Kidney glomerular epithelial cell (primary cell): ENCODE measurements around the gene ETV6.
"Not testable (repeated sequence)": the region's sequence is repeated elsewhere in the genome, so short reads cannot be mapped to it uniquely, and the experiment has no call there.

Experiments
- DNase-seq: peaks from one replicate; lab custom pipeline; 2025; lab: John Stamatoyannopoulos, UW

ETV6 gene

GRCh38 chr12:11669348-11669747 is 19.9 kb downstream of the ETV6 start:
- DNase-seq: no peak

GRCh38 chr12:11672256-11673191 is 23.1 kb downstream of the ETV6 start:
- no peak for DNase-seq

- DNase-seq: no peak
Measured at GRCh38 chr12:11673666-11674461, 24.4 kb downstream of the ETV6 start.

GRCh38 chr12:11674894-11675390 is 25.5 kb downstream of the ETV6 start:
- DNase-seq: no peak

- DNase-seq: peak; percentile 64
Measured at GRCh38 chr12:11676052-11676451, 26.6 kb downstream of the ETV6 start.

- no peak for DNase-seq
Measured at GRCh38 chr12:11677093-11677492, 27.6 kb downstream of the ETV6 start.

- no peak for DNase-seq
Measured at GRCh38 chr12:11677752-11678151, 28.3 kb downstream of the ETV6 start.

GRCh38 chr12:11678781-11679180 is 29.3 kb downstream of the ETV6 start:
- no peak for DNase-seq

- DNase-seq: no peak
Measured at GRCh38 chr12:11681207-11681606, 31.7 kb downstream of the ETV6 start.

- not testable (repeated sequence) for DNase-seq
Measured at GRCh38 chr12:11681695-11682094, 32.2 kb downstream of the ETV6 start.

GRCh38 chr12:11684393-11684792 is 34.9 kb downstream of the ETV6 start:
- no peak for DNase-seq

GRCh38 chr12:11684811-11685210 is 35.3 kb downstream of the ETV6 start:
- DNase-seq: no peak

GRCh38 chr12:11685316-11685715 is 35.8 kb downstream of the ETV6 start:
- no peak for DNase-seq

GRCh38 chr12:11685716-11686115 is 36.2 kb downstream of the ETV6 start:
- no peak for DNase-seq

GRCh38 chr12:11686120-11686519 is 36.6 kb downstream of the ETV6 start:
- no peak for DNase-seq

GRCh38 chr12:11687528-11687927 is 38.1 kb downstream of the ETV6 start:
- DNase-seq: no peak

GRCh38 chr12:11688379-11688778 is 38.9 kb downstream of the ETV6 start:
- no peak for DNase-seq

- no peak for DNase-seq
Measured at GRCh38 chr12:11688831-11689230, 39.4 kb downstream of the ETV6 start.

GRCh38 chr12:11689591-11690186 is 40.2 kb downstream of the ETV6 start:
- DNase-seq: no peak

GRCh38 chr12:11693067-11693466 is 43.6 kb downstream of the ETV6 start:
- DNase-seq: no peak

GRCh38 chr12:11693601-11694000 is 44.1 kb downstream of the ETV6 start:
- DNase-seq: no peak

- no peak for DNase-seq
Measured at GRCh38 chr12:11694528-11694927, 45.1 kb downstream of the ETV6 start.
